Esophagus muscularis mucosa (tissue), 4 donors: ENCODE results near the gene SIK2. TPM values are rescaled to one million over a fixed set of nuclear protein-coding genes. Genes with fewer than 3 reads are reported as not detected.

ENCODE experiments used
- DNase-seq: peaks from one replicate; pipeline ENCODE4 v3.0.0-alpha.2; 2017; ENCODE audit errors: extremely low spot score
- H3K27ac ChIP-seq, 4 donors: fragments of 200-600 bp; sonication (generic); replicated peaks in 1 of 4; 1 replicate in 3 of 4; 2 replicates in 1 of 4; pipeline ENCODE4 v1.5.1; 2016 to 2019; ENCODE audit warnings: mild to moderate bottlenecking in 1 of 4
- H3K27me3 ChIP-seq, 4 donors: fragments of 200-600 bp; sonication (generic); one replicate each; pipeline versions ENCODE4 v1.5.1 to v1.6.0; 2016 to 2019
- H3K36me3 ChIP-seq, 4 donors: fragments of 200-600 bp; sonication (generic); one replicate each; pipeline ENCODE4 v1.5.1; 2016 to 2019
- H3K4me1 ChIP-seq, 4 donors: fragments of 200-600 bp; sonication (generic); one replicate each; pipeline ENCODE4 v1.5.1; 2016 to 2019
- H3K4me3 ChIP-seq, 4 donors: fragments of 200-600 bp; sonication (generic); 1 replicate in 2 of 4; 2 replicates in 2 of 4; pipeline ENCODE4 v1.5.1; 2016 to 2019; ENCODE audit warnings: mild to moderate bottlenecking in 4 of 4, moderate library complexity in 1 of 4
- H3K9me3 ChIP-seq, 4 donors: fragments of 200-600 bp; sonication (generic); 1 replicate in 3 of 4; 2 replicates in 1 of 4; pipeline ENCODE4 v1.5.1; 2016 to 2019
- EP300 ChIP-seq: sonication (generic); formaldehyde crosslinking; IDR thresholded peaks from one replicate; pipeline ENCODE4 v1.6.1; 2017; ENCODE audit warnings: antibody characterized with exemption
- POLR2A ChIP-seq: fragments of 450-650 bp; IDR thresholded peaks from one replicate; pipeline ENCODE4 v1.6.1; 2017; ENCODE audit warnings: antibody characterized with exemption, moderate library complexity, mild to moderate bottlenecking, low read depth
- POLR2AphosphoS5 ChIP-seq, 2 donors: sonication (generic); formaldehyde crosslinking; IDR thresholded peaks; one replicate each; pipeline ENCODE4 v1.6.1; 2017; ENCODE audit warnings: antibody characterized with exemption in 2 of 2
- WGBS: methylation state at CpG from one replicate; pipeline ENCODE4 v1.1.5; 2018; 5-methylcytosine and 5-hydroxymethylcytosine counted together
- intact Hi-C: fragments of 100-400 bp; cut with DNase I; formaldehyde crosslinking; loops from one replicate; pipeline ENCODE4 v1.15.1; 2023
- total RNA-seq, 4 donors: library from RNA; depleted of rRNA; stranded (reverse); fragments of >200 nt; gene quantifications; one replicate each; pipeline versions ENCODE4 v1.1.0 to v1.2.1, GENCODE V29; 2016
- TF ChIP-seq, protein P1 (sequence below), 3 experiments: fragments of 200-600 bp in 2 of 3; fragments of 450-650 bp in 1 of 3; sonication (generic) in 2 of 3; IDR thresholded peaks; one replicate each; pipeline ENCODE4 v1.5.1; 2017 to 2019; ENCODE audit warnings: antibody characterized with exemption in 3 of 3, mild to moderate bottlenecking in 2 of 3, moderate library complexity in 1 of 3

Gene SIK2
- total RNA-seq, 4 donors from 2014 or later: 14.5 to 22.1 (median 17.4) TPM

DNA sequence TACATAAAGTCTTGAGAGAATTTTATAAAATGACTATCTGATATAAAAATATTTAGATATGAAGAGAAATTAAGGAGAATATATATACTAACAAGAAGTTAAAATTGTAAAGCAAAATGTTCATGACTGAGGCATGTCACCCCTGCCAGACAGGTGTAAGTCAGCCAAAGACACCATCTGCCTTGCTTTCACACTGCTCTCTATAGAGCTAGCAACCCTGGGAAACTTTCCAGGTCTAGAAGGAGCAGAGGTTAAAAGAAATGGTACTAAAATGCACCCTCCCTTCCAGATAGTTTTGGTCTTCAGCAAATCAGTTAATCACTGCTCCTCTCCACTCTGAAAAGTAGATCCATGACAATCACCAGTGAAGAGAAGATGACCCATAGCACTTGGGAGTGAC, 147.4 kb downstream of the SIK2 start:
- no peak overlapping the region for H3K27ac ChIP-seq
- H3K4me1 ChIP-seq: peaks cover 11 to 28% (median 17%) of the 10 kb centered on the region in 4 donors
- no peaks in the 10 kb centered on the region for H3K27me3 ChIP-seq
- TF ChIP-seq, protein P1, sequence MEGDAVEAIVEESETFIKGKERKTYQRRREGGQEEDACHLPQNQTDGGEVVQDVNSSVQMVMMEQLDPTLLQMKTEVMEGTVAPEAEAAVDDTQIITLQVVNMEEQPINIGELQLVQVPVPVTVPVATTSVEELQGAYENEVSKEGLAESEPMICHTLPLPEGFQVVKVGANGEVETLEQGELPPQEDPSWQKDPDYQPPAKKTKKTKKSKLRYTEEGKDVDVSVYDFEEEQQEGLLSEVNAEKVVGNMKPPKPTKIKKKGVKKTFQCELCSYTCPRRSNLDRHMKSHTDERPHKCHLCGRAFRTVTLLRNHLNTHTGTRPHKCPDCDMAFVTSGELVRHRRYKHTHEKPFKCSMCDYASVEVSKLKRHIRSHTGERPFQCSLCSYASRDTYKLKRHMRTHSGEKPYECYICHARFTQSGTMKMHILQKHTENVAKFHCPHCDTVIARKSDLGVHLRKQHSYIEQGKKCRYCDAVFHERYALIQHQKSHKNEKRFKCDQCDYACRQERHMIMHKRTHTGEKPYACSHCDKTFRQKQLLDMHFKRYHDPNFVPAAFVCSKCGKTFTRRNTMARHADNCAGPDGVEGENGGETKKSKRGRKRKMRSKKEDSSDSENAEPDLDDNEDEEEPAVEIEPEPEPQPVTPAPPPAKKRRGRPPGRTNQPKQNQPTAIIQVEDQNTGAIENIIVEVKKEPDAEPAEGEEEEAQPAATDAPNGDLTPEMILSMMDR (IDR thresholded peaks at IDR 0.05): no peak
- TF ChIP-seq EP300: no peak
- no peak for TF ChIP-seq POLR2AphosphoS5 (IDR thresholded peaks at IDR 0.05)
- TF ChIP-seq POLR2A: no peak
- peaks cover 20 to 96% (median 70%) of the 10 kb centered on the region in 4 donors for H3K36me3 ChIP-seq
- no peak overlapping the region for H3K4me3 ChIP-seq
- H3K9me3 ChIP-seq: no peaks in the 10 kb centered on the region
- intact Hi-C loops: no loop called here
- DNase-seq: no peak

DNA sequence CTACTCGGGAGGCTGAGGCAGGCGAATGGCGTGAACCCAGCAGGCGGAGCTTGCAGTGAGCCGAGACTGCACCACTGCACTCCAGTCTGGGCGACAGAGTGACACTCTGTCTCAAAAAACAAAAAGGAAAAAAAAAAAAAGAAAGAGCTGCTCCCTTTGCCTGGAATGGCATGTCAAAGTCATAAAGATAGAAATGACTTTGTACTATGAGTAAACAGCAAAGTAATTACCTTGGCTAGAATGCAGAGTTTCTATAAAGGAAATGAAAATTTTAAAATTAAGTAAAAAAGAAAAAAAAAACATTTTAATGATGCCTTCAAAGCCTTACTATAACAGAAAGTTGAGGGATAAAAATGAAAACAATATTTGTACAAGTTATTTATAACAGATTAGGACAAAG, 153.8 kb downstream of the SIK2 start:
- Histone ChIP-seq H3K27ac (no peak overlapping the region), H3K9me3 (no peaks in the 10 kb centered on the region), H3K36me3 (peaks cover 52 to 100% (median 88%) of the 10 kb centered on the region in 4 donors), H3K4me3 (no peak overlapping the region), H3K27me3 (no peaks in the 10 kb centered on the region), H3K4me1 (peaks cover 0 to 11% (median 0%) of the 10 kb centered on the region in 4 donors)
- no peak for DNase-seq
- no peak for TF ChIP-seq POLR2A
- TF ChIP-seq EP300: no peak
- TF ChIP-seq, protein P1 (IDR thresholded peaks at IDR 0.05): no peak
- TF ChIP-seq POLR2AphosphoS5 (IDR thresholded peaks at IDR 0.05): no peak
- intact Hi-C loops: no loop called here
- 93% methylated on average over 6 of the region's 6 CpGs for WGBS

DNA sequence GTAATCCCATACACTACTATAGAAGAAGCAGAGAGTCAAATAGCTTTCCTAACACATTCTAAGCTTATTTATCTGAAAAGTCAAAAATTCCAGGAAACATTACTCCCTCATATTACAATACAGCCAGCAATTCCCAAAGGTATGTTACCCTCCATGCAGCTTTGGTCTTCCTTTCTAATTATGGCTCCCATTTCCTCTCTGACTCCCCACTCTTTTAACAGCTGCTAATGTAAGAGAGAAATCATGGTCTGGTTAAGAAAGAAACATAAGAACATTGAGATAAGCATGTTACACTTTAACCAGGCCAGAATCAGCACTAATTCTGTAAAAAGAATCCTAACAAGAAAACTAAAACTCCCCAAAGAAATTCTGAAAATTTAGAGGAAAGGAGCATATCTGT, 157.1 kb downstream of the SIK2 start:
- H3K4me1 ChIP-seq: peaks cover 11 to 21% (median 19%) of the 10 kb centered on the region in 4 donors
- TF ChIP-seq POLR2A: no peak
- TF ChIP-seq POLR2AphosphoS5 (IDR thresholded peaks at IDR 0.05): no peak
- TF ChIP-seq, protein P1 (IDR thresholded peaks at IDR 0.05): no peak
- TF ChIP-seq EP300: no peak
- no peak overlapping the region for H3K4me3 ChIP-seq
- DNase-seq: no peak
- peaks cover 41 to 100% (median 82%) of the 10 kb centered on the region in 4 donors for H3K36me3 ChIP-seq
- peak overlapping the region in 2 of 4 donors; percentile 13 to 20 for H3K27ac ChIP-seq
- no peaks in the 10 kb centered on the region for H3K9me3 ChIP-seq
- no peaks in the 10 kb centered on the region for H3K27me3 ChIP-seq
- intact Hi-C loops: no loop called here

DNA sequence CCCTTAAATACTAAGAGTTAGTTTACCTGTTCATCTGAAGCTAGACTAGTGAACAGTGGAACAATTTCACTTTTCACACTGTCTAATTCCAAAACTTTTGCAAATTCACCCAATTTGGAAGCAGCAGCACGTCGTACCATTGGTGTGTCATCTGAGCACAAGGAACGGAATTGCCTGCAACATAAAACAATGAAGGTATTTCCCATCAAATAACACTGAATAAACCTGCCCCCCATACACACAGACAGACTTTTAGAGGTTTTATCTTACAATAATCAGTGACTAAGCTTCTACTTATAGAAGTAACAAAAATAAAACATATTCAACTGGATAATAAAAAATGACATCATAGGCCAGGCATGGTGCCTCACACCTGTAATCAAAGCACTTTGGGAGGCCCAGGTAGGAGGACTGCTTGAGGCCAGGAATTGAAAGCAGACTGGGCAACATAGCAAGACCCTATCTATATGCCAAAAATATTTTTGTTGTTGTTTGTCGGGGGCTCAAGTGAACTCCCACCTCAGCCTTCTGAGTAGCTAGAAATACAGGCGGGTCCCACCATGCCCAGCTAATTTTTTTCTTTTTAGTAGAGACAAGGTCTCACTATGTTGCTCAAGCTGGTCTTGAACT, 157.6 kb downstream of the SIK2 start:
- intact Hi-C loops: no loop called here
- WGBS: 73% methylated on average over 5 of the region's 5 CpGs
- Histone ChIP-seq H3K4me1 (peaks cover 15 to 26% (median 24%) of the 10 kb centered on the region in 4 donors), H3K9me3 (no peaks in the 10 kb centered on the region), H3K36me3 (peaks cover 36 to 98% (median 78%) of the 10 kb centered on the region in 4 donors), H3K27me3 (no peaks in the 10 kb centered on the region), H3K4me3 (no peak overlapping the region), H3K27ac (peak overlapping the region in 2 of 4 donors; percentile 2 to 20)
- DNase-seq: no peak
- TF ChIP-seq POLR2A (no peak), EP300 (no peak), POLR2AphosphoS5 (IDR thresholded peaks at IDR 0.05) (no peak)
- TF ChIP-seq, protein P1 (IDR thresholded peaks at IDR 0.05): no peak

DNA sequence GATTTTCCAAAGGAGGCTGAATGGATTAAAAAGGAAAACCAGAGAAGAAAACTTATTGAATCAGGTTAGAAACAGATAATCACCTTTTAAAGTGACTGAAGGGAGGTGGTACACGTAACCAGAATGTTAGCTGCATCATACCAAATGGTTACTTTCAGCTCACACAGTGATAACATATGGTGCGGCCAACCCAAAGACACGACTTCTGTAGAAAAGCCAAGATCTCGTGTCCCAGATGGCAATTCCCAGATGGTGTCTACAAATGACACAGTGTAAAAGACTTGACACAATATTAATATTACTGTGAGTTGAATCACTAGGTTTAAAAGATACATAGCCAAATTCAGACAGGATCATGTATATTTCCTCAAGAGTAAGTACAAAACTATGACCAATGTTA, 158.8 kb downstream of the SIK2 start:
- H3K27ac ChIP-seq: no peak overlapping the region
- peaks cover 33 to 87% (median 70%) of the 10 kb centered on the region in 4 donors for H3K36me3 ChIP-seq
- no peak for DNase-seq
- no peaks in the 10 kb centered on the region for H3K27me3 ChIP-seq
- H3K4me3 ChIP-seq: no peak overlapping the region
- TF ChIP-seq, protein P1 (IDR thresholded peaks at IDR 0.05): no peak
- TF ChIP-seq EP300 (no peak), POLR2A (no peak), POLR2AphosphoS5 (IDR thresholded peaks at IDR 0.05) (no peak)
- H3K9me3 ChIP-seq: no peaks in the 10 kb centered on the region
- WGBS: 76% methylated on average over 4 of the region's 4 CpGs
- H3K4me1 ChIP-seq: peaks cover 15 to 30% (median 28%) of the 10 kb centered on the region in 4 donors
- intact Hi-C loops: no loop called here
